HG03442 (cell line): ENCODE results near the gene PCDH18.
A peak's percentile ranks its signal among the peaks of the same experiment; 100 is the strongest.
"Not testable (repeated sequence)": the region's sequence is repeated elsewhere in the genome, so short reads cannot be mapped to it uniquely, and the experiment has no call there.

ENCODE experiments used
- ATAC-seq: cut with Tn5 transposase; IDR thresholded peaks from one replicate; pipeline ENCODE4 v1.9.1; 2021; ENCODE audit warnings: mild to moderate bottlenecking, moderate library complexity; ENCODE audit not compliant: unreplicated experiment

The PCDH18 gene, protein sequence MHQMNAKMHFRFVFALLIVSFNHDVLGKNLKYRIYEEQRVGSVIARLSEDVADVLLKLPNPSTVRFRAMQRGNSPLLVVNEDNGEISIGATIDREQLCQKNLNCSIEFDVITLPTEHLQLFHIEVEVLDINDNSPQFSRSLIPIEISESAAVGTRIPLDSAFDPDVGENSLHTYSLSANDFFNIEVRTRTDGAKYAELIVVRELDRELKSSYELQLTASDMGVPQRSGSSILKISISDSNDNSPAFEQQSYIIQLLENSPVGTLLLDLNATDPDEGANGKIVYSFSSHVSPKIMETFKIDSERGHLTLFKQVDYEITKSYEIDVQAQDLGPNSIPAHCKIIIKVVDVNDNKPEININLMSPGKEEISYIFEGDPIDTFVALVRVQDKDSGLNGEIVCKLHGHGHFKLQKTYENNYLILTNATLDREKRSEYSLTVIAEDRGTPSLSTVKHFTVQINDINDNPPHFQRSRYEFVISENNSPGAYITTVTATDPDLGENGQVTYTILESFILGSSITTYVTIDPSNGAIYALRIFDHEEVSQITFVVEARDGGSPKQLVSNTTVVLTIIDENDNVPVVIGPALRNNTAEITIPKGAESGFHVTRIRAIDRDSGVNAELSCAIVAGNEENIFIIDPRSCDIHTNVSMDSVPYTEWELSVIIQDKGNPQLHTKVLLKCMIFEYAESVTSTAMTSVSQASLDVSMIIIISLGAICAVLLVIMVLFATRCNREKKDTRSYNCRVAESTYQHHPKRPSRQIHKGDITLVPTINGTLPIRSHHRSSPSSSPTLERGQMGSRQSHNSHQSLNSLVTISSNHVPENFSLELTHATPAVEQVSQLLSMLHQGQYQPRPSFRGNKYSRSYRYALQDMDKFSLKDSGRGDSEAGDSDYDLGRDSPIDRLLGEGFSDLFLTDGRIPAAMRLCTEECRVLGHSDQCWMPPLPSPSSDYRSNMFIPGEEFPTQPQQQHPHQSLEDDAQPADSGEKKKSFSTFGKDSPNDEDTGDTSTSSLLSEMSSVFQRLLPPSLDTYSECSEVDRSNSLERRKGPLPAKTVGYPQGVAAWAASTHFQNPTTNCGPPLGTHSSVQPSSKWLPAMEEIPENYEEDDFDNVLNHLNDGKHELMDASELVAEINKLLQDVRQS

DNA sequence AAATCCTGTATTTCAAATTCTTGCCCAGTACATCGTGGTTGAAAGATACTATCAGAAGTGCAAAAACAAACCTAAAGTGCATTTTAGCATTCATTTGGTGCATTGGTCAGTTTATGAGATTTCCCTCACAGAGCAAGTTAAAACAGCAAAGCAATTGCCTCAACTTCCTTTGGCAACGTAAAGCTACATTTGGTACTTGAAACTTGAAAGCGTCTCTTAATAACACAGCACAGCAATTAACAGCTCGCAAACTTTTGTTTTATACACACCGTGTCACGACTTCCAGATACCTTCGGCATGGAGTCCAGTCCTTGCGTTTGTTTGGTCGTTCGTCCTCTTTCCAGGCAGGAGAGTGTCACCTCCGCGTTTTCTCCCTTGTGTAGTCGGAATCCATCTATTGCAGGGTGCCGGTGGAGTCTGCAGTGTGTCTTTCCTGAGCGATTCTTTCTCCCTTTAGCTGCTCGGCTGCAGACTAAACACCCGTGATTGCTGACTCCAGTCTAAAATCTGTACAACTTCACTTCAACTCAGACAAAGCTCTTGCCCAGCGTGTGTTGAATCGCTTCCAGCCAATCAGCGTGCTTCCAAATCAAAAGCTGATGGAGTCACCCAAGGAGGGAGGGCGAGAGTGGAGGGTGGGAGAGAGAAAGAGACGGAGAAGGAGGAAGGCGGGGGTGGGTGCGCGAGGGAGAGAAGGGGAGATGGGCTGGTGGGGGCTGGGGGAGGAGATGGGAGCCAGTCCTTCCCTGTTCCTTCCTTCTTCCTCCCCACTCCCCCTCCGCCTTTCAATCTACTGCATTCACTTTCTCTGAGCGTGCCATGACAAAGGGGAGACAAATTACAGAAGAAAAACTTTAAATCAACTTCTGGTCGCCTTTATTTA lies at the start of gene PCDH18:
Gene PCDH18 (minus strand): TSS at position 509 of the 883 bp plus-strand sequence. CDS start 406 bp downstream, at position 103.
- peak; percentile 72 for ATAC-seq

DNA sequence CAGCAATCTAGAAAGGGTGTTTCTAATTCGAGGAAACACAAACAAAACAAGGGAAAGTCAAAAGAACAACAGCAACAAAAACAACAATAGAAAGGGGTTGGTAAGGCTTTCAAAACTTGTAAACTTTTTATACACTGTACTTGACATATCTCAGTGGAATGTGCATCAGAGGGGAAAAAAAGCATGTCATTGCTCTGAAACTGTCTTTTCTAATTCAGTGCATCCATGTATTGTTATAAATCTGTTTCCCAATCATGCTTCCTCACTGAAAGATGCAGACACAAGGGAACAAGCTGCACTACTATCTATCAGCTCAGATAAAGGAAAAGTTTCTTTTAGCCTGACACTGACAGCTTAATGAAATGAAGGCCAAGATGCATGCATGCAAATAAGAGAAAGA lies 44.2 kb upstream of the PCDH18 start:
- ATAC-seq, result no peak

DNA sequence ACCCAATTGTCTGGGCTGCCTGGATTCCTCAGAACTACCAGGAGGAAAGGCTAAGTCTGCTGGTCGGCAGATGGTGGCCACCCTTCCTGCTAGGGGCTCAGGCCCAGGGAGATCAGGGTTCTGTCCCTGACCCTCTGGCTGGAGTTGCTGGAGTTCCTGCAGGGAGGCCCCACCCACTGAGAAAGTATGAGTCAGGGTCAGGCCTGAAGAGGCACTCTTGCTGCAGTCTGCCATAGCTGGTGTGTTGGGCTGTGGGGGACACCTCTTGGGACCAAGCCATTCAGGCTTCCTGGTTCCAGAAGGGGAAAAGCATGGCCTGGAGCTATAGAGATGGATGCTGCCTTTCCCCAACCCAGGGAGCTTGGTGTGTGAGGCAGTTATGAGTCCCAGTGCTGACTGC lies 40.4 kb upstream of the PCDH18 start:
- no peak for ATAC-seq

DNA sequence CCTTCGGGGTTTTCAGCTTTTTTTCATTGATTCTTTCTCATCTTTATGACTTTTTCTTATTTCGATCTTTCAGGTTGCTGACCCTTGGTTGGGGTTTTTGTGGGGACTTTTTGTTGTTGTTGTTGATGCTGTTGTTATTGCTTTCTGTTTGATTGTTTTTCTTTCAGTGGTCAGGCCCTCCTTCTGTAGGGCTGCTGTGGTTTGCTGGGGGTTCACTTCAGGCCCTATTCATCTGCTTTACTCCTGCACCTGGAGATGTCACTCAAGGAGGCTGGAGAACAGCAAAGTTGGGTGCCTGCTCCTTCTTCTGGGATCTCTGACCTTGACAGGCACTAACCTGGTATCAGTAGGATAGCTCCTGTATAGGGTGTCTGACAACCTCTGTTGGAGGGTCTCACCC lies 39.9 kb upstream of the PCDH18 start:
- ATAC-seq, result no peak

DNA sequence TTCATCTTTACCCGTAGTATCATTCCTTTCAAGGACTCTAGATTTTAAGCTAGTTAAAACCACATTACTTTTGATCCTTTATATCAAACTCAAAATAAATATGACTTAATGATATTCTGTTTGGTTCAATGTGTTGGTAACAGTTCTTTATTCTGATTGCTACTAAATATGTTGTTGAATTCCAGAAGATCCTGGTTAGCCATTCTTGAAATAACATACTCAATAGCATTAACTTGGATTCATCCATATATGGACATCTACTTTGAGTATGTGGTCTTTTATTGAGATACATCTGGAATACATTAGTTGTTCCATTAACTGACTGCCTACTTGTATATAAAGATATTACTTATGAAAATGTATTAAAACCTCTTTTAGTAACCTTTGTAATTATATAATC lies 27.5 kb upstream of the PCDH18 start:
- no peak for ATAC-seq

DNA sequence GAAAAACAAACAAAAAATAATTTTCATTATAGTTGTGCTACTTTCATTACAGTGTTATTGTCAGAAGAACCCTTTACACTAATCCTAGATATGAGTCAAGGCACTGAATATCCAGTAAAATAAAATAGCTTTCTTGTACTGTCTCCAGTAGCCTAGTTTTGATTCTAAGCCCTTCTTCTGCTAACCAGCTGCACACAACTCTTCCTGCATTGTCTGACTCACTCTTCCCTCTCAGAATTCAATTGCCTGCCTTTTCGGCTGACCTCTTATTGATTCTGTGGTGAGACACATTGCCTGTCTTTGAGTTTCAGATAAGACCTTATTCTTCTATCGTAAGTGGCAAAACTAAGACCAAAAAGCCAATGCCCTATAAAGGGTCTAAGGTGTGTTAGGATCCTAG lies 26.7 kb upstream of the PCDH18 start:
- no peak for ATAC-seq

DNA sequence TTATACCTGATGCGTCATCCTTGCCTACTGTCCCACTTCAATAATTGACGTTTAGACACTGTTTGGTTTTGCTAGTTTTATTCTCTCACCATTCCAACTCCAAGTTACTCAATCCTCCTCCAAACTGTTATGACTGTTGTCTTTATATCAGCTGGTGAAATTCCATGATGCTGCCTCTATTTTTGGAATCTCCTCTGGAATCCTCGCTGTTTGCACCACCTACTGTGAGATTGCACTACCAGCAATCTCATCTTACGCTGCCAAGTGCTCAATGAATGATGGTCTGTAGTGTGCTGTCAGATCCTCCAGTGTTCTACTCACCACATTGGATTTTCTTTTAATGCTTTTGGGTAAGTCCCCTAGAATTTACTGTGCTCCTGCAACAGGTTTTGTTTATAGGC lies 13.2 kb upstream of the PCDH18 start:
- ATAC-seq, result no peak

DNA sequence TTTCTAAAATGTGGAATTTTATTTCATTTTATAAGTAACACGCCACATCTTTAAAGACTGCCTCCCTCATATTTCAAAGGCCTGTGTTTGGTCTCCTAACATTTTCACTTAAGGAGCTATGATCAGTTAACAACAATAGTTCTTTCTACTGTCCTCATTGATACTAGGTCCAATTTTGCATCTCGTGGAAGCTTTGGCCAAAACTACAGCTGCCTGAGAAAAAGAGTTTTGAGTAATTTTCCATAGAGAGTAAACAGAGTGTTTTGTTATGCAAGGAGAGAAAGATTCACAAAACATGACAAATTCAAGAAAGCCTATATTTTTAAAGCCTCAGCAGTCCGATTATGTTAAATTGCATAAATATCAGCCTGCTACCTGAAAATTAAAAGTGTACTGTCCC lies 11.4 kb upstream of the PCDH18 start:
- no peak for ATAC-seq

DNA sequence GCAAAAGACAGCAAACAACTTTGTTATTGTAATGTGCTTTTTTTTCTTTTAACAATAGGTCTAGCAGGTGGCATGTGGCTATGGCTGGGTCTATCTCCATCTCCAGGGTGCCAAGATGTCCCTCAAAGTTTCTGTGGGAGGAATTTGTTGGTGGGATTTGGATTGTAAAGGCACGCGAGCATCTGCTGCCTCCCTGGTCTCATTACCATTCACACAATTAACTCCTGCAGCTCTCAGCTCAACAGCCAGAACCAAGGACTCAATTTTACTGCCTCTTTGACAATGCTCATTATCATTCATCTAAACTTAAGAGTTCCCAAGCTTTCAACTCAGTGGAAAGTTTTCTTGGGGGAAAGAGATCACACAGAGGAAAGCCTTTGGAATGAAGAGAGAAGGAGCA lies 10.9 kb upstream of the PCDH18 start:
- no peak for ATAC-seq

DNA sequence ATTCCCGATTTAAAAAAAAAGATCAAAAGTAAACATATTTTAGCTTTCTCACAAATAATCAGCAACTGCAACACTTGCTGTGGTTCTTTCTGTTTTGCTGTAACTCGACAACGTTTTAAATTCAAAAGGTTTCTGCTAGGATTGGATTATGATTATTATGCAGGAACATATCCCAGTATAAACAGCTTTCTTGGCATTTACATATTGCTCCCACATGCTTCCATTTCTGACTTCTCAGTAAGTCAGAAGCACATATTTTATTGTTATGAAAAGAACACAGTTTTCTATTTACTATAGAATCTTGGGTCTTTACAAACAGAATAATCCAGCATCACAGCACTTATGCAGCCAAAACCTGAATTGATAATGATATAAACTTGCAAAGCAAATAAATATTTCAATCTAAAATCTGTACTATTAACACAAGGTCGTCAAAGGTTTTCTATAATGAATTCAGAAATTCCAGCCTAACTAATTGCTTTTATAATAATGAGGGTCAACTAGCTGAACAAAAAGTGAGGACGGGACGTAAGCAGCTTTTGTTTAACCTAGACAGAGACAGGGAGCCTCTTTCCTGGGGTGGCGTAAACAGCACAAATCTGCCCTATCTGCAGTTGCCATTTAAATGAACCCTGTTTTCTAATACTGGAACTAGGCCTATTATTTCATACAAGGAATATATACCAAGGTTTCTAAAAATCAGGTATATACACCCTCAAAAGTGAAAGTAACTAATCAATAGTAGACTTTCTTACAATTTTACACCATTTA lies 9.8 kb upstream of the PCDH18 start:
- no peak for ATAC-seq

DNA sequence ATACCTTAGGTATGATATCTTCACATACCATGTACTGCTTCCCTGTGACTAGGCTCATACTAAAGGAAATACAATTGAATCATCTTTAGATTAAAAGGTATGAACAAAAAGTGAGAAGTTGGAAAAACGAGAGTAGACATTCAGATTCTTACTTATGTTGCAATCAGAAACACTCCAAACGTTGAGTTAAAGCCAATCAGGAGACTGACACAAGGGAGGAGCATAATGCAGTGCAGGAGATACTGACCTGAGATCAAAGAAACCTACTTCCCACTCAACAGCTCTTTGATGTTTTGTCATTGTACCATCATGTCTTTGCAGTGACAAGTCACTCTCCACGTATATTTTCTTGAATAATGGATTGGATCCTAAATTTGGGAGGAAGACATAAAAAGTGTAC lies 8.9 kb upstream of the PCDH18 start:
- ATAC-seq, result no peak

DNA sequence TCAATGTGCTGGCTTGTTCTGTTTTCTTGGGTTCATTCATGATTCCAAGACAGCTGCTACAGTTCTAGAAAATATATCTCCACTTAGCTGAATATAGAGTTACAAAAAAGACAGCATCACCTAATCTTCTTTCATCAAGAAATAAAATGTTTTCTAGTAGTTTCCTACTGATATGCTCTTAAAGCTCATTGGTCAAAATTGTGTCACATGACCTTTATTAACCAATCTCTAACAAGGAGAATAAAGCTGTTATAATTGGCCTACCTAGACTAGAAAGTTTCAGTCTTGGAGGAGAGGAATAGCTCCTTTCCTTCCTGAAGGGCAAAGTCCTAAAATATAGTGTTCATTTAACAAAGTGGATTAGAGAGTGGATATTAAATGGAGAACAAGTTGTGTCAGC lies 8.1 kb upstream of the PCDH18 start:
- no peak for ATAC-seq

DNA sequence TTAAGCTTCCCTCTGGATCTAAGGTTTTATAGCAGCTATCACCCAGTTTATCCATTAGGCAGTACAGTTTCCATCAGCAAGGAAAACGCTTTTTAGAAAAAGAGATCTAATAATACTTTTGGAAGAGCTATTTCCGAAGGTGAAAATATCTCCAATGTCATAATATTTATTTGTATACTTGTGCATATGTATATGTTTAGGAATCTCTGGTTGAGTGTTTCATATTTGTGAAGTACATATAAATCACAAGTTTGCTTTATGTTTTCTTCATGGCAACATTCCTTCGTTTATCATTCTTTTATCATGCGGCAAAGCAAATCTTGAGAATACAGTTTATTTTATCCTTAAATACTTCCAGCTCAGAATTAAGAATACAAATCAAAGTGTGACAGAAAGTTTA lies 6.2 kb upstream of the PCDH18 start:
- no peak for ATAC-seq

DNA sequence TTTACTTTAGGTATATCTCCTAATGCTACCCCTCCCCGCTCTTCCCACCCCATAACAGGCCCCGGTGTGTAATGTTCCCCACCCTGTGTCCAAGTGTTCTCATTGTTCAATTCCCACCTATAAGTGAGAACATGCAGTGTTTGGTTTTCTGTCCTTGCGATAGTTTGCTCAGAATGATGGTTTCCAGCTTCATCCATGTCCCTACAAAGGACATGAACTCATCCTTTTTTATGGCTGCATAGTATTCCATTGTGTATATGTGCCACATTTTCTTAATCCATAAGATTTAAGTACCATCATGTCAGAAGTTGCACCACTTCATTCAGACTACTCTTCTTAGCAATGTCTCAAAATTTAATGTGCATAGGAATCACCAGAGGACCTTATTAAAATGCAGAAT lies 5.5 kb upstream of the PCDH18 start:
- not testable (repeated sequence) for ATAC-seq

DNA sequence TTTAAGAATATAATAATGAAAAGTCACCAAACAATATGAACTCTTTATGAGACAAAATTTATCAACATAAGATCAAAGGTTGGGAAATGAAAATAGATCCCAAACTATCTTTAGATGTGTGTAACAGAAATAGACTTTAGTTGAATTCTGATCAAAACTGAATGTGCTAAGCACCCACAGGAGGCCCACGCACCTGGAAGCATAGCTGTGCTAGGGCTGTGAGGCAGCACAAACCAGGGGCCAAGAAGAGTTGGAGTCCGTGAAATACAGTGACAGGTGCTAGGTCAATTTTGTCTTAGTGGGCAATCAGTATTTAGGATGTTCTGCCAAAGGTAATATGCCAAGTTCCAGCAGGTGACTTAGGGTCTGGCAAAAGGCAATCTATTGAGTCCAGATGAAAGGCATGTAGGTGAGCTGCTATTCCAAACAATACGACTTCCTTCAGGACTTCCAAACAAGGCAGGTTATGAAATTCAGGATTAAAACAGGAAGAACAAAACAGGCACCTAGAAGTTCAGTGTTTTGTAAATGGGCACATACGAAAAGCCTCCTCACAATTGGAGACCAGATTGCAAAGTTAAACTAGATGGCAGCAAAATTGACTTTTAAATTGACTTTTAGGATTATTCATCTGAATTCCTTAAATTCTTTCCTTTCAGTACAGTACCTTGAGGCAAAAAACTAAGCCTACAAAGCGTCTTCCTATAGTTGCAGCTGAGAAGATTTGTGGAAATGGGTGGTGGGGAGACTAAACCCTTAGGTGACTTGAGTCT lies 4.7 kb upstream of the PCDH18 start:
- no peak for ATAC-seq

DNA sequence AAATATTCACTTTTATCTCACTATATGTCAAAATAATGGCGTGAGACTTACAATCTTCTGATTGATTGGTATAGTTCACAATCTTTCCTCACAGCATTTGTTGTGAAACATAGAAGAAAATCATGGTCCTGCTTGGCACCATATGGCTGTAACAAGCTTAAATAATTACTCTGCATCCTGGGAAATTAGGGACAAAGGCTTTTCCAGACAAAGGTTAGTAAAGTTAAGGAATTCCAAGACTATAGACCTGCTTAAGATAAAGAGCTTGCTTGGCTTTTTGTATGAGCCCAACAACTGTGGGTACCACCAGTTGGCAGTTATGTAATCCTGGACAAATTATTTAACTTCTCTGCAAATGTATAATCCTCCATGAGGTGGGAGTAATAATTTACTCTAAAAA lies 3.4 kb upstream of the PCDH18 start:
- no peak for ATAC-seq

DNA sequence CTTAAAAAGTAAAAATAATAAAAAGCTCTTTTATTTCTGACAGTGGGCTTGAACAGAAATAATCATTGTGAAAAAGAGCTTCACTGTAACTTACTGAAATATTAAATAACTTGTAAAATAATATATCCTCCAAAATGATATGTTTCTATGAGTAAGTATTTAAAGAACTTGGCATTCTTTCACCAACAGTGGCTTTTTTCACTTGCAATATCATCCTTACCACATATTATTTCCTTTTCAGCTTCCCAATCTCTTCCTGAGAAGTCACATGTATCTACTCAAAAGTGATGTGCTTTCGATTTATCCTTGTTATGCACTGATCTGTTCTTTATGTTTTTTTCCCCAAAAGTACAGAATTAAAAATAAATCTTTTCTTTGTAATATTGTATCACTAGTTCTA lies 2.2 kb upstream of the PCDH18 start:
- ATAC-seq, result no peak

DNA sequence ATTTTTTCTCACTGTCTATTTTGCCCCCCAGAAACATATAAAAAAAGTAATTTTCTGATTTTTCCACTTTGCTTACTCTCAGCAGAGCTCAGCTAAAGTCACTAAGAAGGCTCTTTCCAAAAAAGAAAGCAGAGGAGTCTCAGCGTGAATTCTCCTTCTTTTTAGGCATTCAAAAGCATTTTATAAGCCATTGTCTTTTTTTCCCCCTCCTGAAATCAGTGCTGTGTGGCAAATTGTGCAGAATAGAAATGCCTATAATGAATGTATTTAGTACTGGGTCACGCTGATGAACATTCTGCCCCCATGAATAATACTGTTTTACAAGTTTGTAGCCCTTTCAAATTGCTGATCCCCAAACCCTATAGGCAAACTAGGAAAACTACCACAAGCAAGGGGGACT lies 1.6 kb upstream of the PCDH18 start:
- ATAC-seq, result no peak

DNA sequence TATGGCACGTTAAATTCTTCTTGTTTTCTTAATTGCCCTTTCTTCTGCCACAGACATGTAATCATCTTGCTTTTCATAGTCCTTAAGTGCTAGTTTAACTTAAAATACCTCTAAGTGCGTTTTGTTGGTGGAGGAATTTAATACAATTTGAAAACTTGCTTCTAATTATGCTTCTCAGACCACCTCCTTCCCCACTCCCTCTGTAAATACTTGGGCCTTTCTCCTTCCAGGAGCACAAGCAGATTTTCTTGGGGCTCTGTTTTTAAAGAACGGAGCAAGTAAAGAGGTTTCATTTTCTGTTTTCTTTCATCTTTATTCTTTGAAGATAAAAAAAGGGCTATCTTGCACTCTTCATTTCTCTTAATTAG lies 559 bp upstream of the PCDH18 start:
- no peak for ATAC-seq
